Panc1 (cell line): ENCODE data around the gene PHACTR2.

Experiments used
- CTCF ChIP-seq: fragments of 450-650 bp; IDR thresholded peaks from 2 replicates; pipeline ENCODE4 v1.5.1; 2017; ENCODE audit warnings: mild to moderate bottlenecking
- POLR2AphosphoS5 ChIP-seq: IDR thresholded peaks from 2 replicates; pipeline ENCODE4 v1.6.1; 2012; ENCODE audit warnings: mild to moderate bottlenecking, low read depth, low read length, moderate library complexity
- TCF7L2 ChIP-seq: IDR thresholded peaks from 2 replicates; pipeline ENCODE4 v1.6.1; 2011; ENCODE audit warnings: mild to moderate bottlenecking, low read depth, low read length, inconsistent platforms

GRCh38 chr6:143749891-143750290 lies 72.1 kb downstream of the PHACTR2 start:
- TF ChIP-seq TCF7L2 (no peak), CTCF (no peak), POLR2AphosphoS5 (no peak)
